NCI-H1436 (cell line): ENCODE data around the gene CXCR4.
"Not testable (repeated sequence)": the region's sequence is repeated elsewhere in the genome, so short reads cannot be mapped to it uniquely, and the experiment has no call there.

Experiments used
- DNase-seq: peaks from one replicate; lab custom pipeline; 2025; lab: John Stamatoyannopoulos, UW

The CXCR4 gene

DNA sequence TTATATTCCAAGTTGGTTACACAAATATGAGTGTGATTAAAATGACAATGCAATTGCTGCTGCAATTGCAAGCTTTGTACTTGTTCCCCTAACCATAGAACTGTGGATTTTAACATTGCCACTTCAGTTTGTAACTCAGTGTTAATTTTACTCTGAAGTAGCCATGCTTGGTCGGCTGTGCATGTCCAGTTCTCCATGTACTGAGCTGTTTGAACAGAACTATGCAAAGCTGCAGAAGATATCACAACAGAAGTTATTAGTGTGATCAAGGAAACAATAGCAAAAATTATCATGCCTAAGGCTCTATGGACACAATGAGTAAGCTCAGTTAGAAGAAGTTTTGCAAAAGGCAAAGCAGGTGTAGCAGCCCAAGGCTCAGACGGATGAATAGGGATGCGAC, 45.3 kb downstream of the CXCR4 start:
- no peak for DNase-seq

DNA sequence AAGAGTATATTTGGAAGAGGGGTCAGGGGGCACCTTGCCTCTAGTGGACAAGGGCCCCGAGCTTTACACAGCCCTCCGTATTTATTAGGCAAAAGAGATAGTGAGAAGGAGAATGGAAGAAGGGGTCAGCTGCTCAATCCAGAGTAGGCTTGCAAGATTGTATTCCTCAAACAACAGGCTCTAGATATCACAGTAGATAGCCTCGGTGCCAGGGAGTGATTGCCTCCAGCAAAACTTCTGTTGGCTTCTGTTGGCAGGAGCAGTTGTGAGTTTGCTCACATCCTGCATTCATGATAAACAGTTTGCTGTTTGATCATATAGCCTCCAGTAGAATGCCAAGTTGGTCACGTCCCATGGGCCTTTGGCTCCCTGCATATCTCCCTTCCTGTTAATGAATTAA, 46.1 kb downstream of the CXCR4 start:
- DNase-seq: not testable (repeated sequence)

DNA sequence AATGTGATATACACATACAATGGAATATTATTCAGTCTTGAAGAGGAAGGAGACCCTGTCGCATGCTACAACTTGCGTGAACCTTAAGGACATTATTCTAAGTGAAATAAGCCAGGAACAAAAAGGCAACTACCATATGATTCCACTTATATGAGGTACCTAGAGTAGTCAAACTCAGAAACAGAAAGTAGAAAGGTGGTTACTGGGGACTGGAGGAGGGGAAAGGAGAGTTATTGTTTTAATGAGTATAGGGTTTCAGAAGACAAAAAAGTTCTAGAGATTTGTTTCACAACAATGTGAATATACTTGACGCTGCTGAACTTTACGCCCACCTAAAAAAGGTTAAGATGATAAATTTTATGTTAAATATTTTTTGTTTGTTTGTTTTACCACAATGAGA, 47.0 kb downstream of the CXCR4 start:
- no peak for DNase-seq

DNA sequence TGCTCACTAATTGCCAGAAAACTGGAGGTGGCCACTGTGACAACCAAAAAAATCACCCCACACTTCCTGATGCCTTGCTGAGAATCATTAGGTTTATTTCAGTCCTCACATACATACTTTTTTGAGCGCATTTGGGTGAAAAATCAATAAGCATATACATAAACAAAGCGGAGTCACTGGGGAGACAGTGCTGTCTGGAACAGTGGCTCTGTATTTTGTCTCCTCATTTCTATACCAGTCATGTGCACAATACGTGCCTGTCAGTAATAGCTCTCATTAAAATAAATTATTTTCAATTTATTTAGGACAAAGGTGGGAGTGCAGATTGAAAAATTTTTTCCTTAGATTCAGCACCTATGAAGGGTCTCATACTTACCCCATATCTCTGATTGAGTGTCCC, 48.2 kb downstream of the CXCR4 start:
- peak; percentile 1 for DNase-seq

DNA sequence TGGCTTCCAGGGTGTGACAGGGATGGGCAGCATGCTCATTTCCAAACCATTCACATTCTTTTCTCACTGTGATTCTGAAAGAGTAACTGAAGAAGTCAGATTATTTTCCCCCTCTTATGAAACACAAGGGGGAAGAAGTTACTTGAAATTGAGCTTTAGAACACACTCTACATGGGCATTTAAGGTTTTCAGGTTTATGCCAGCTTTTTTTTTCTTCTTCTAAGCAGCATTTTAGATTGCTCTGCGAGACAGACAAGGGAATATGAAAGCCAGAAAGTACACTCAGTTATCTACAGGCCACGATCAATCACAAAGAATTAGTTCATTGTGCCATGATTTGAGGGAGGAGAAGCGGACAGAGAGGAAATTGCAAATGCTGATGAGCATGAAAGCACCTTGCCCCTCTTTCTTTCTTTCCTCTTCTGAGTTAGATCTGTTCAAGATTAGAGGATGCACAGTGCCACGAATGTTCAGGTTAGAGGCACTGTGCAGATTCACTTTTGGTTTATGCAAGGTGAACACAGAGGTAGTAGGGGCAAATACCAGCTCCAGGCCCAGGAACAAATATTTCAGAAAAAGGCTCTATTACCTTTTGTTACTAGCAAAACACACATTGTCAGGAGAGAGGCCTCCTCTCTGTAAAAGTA, 49.2 kb downstream of the CXCR4 start:
- no peak for DNase-seq

DNA sequence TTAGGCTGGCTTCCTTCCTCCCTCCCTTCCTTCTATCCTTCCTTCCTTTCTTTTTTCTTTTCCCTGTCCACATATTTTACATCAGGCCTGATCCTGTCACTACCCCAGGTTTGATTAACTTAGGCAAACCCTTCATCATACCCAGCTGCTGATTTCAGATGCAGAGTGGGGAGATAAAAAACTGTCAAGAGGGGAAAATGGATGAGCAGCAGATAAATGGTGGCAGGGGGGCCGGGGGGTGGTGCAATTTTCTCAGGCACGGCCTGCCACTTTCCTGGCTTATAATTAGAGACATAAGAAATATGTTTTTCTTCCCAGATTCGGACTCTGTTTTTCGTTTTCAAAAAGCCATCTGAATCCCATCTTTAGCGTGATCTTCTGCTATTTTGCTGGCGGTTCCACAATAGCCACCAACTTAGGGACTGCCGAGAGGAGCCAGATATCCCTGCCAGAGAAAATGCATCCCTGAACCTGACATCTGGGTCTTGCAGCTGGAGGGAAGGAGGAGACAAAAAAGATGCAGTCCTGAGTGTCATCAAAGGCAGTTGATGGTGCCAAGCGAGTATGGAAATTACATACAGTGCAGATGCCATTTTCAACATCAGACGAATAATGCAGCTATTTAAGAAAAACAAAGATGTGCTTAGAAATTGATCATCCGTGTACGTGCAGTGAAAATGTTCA, 49.9 kb downstream of the CXCR4 start:
- DNase-seq: no peak

DNA sequence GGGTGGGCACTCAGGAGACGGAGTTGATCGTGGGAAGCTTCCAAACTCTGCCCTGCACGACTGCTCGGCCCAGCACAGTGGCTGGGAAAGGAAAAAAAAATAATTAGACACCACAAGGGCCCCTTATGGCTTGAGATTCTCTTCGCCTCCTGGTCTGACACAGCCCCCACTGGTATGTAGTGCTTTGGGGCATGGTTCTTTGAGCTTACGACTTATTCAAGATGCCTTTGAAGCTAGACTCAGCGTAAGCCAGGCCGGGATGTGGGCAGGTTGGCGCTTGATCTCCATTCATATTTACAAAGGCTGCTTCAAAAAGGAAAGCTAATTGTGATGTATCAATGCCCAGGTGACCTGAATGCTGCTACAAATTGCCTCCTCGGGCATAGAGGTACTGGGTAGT, 50.5 kb downstream of the CXCR4 start:
- no peak for DNase-seq

DNA sequence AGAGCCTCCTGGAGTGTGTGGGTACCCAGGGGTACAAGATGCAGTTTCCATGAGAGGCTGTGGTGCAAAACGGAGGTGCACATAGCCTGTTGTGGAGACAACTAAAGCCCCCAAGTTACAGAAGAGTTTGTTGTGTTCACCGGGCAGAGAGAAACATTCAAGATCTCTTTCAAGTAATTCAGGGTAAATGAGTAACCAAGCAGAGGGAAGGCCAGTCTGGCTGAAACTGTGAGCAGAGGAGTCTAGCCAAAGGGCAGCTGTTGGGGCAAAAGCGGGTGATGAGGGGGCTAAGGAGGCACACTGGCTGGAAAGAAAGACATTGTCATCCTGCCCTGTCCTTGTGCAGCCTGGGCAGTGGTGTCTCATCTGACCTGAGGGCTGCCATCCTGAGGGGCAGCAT, 52.0 kb downstream of the CXCR4 start:
- no peak for DNase-seq

DNA sequence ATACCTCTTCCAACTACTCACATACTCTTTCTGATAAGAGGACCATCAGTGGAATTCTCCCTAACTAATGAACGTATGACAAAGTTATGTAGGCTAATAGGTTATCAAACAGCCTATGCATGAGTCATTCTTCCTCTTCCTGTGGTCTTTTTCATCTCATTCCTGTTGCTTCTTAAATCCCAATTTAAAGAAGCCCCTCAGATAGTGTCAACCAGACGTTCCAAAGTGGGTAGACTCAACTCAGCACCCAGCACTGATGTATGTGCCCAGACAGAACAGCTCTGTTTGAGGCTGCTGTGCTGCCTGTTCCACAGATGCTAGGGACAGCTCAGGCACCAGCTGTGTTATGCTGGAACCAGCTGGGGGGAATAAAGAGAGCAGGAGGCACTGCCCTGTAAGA, 52.6 kb downstream of the CXCR4 start:
- no peak for DNase-seq
